Psoas muscle (tissue), 8 donors: ENCODE data around the gene GASK1A. TPM values are rescaled to one million over a fixed set of nuclear protein-coding genes. Genes with fewer than 3 reads are reported as not detected.

ENCODE experiments used
- ATAC-seq, 4 donors: fragments of 200-7000 bp; cut with Tn5 transposase; one replicate each; pipeline ENCODE4 v1.9.1; 2020; ENCODE audit warnings: moderate library complexity in 3 of 4, mild to moderate bottlenecking in 2 of 4
- DNase-seq, 2 donors: peaks; one replicate each; pipeline ENCODE4 v3.0.0-alpha.2; 2020
- H3K27ac ChIP-seq: fragments of 200-600 bp; one replicate; pipeline ENCODE4 v1.8.0; 2022
- H3K27me3 ChIP-seq, 3 donors: fragments of 200-600 bp in 1 of 3; one replicate each; pipeline versions ENCODE4 v1.6.1 to v1.8.0; 2013 to 2022; ENCODE audit warnings: low read length in 2 of 3, mild to moderate bottlenecking in 2 of 3, moderate library complexity in 1 of 3; ENCODE audit not compliant: insufficient read depth in 3 of 3
- H3K36me3 ChIP-seq, 2 donors: fragments of 200-600 bp in 1 of 2; one replicate each; pipeline versions ENCODE4 v1.6.1 to v1.8.0; 2013 to 2022; ENCODE audit warnings: low read depth in 1 of 2, mild to moderate bottlenecking in 1 of 2, moderate library complexity in 1 of 2; ENCODE audit not compliant: insufficient read depth in 1 of 2
- H3K4me1 ChIP-seq: fragments of 200-600 bp; one replicate; pipeline ENCODE4 v1.8.0; 2022
- H3K4me3 ChIP-seq: fragments of 200-600 bp; one replicate; pipeline ENCODE4 v1.8.0; 2022; ENCODE audit warnings: mild to moderate bottlenecking
- H3K9me3 ChIP-seq: fragments of 200-600 bp; one replicate; pipeline ENCODE4 v1.8.0; 2022
- WGBS, 3 donors: extraction: QIAGEN DNeasy Blood & Tissue Kit; methylation state at CpG; one replicate each; pipeline versions ENCODE4 v1.1.6 to v1.1.7; 2013; 5-methylcytosine and 5-hydroxymethylcytosine counted together
- intact Hi-C, 2 donors: fragments of 100-400 bp; cut with DNase I; formaldehyde crosslinking; loops; one replicate each; pipeline versions ENCODE4 v1.11.0 to v1.14.2; 2022
- long read RNA-seq, 2 donors: library from polyadenylated mRNA; unstranded; transcript quantifications; one replicate each; pipeline ENCODE4 v2.0.0, GENCODE V29; 2021
- polyA plus RNA-seq, 3 donors: library from polyadenylated mRNA; stranded (reverse); fragments of 200-250 nt; gene quantifications; one replicate each; pipeline ENCODE4 v1.2.3, GENCODE V29; 2013
- total RNA-seq, 4 donors: library from RNA; stranded (reverse); fragmentation: NEBNext Ultra II Directional in 2 of 4; extraction: Animal tissue kit (Norgen Biotek cat#: 25700) in 2 of 4; gene quantifications; one replicate each; pipeline versions ENCODE4 v1.2.1 to v1.2.4, GENCODE V29; 2021 to 2023
- TF ChIP-seq, protein P1 (sequence below): fragments of 200-600 bp; IDR thresholded peaks from one replicate; pipeline ENCODE4 v1.8.0; 2022; ENCODE audit warnings: antibody characterized with exemption
- donor health status: healthy with polysubstance abuse.
- donor health status: DM: no; HTN: no; CAD: no; lungs with moderate emphysema.
- donor health status: Bipolar disorder and iron deficiency.
- donor health status: healthy.
- donor health status: DM: yes; HTN: yes; CAD: no.
- donor health status: DM: no; HTN: no; CAD: no.
- donor health status: DM: no; HTN: no; CAD: no.
- donor health status: DM: yes; HTN: yes; CAD: no.

The GASK1A gene
- 1 to 10 TPM; 1.5 to 3.7 (median 3.0) TPM for total RNA-seq
- under 1 TPM; 0.40 to 0.62 (median 0.49) TPM for polyA plus RNA-seq
- long read RNA-seq, donor 1: 0 reads
- long read RNA-seq, donor 2, partial matches to known transcripts: 0 of 1 reads
- long read RNA-seq, donor 2, other reads (novel, unspliced or antisense): 0 of 1 reads

DNA sequence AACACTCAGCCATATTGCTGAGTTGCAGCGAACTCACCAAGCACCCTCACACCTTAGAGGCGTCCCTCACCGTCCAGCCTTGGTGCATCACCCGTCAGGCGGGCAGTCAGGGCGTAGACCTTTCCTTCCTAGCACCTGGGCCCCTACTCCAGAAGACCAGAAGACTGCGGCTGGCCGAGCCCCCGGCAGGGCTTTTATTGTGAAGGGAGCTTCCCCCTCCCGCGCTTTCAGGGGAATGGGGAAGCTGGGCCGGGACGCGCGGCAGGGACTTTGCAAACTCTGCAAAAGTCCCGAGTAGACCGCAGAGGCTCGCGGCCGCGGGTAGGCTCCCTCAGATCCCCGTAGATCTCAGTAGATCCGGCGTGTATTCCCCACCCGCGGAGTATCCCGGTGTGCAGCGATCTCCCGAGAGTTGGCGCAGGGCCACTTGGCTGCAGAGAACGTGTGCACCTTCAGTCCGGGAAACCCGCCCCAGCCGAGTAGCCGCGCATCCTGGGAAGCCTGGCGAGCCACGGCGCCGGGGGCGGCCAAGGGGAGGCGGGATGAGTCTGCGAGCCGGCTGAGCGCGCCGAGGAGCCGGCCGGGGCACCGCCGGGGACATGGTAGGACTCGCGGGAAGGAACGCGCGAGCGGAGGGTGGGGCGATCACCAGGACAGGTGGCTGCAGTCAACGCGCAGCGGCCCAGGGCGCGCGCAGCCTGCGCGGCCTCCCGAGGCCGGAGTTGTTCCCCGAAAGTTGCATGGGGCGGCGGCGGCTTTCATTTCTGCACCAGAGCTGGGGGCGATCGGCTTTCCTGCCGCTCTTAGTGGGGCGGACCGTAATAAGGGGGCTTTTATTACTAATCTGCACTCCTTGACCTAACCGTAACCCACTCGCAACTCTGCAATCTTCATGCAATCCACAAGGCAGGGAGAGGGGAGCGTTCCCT, at the start of gene GASK1A:
GASK1A (plus strand) TSS at position 268 of the 929 bp plus-strand sequence; CDS start at position 600, 332 bp downstream.
- Histone ChIP-seq H3K4me3 (peak within 1 kb of the TSS; percentile 74), H3K9me3 (no peaks in the 10 kb centered on the region), H3K36me3 (no peaks in the 10 kb centered on the region), H3K4me1 (no peaks in the 10 kb centered on the region), H3K27me3 (peaks cover 0 to 11% (median 4%) of the 10 kb centered on the region in 3 donors), H3K27ac (no peak within 1 kb of the TSS)
- TF ChIP-seq, protein P1, sequence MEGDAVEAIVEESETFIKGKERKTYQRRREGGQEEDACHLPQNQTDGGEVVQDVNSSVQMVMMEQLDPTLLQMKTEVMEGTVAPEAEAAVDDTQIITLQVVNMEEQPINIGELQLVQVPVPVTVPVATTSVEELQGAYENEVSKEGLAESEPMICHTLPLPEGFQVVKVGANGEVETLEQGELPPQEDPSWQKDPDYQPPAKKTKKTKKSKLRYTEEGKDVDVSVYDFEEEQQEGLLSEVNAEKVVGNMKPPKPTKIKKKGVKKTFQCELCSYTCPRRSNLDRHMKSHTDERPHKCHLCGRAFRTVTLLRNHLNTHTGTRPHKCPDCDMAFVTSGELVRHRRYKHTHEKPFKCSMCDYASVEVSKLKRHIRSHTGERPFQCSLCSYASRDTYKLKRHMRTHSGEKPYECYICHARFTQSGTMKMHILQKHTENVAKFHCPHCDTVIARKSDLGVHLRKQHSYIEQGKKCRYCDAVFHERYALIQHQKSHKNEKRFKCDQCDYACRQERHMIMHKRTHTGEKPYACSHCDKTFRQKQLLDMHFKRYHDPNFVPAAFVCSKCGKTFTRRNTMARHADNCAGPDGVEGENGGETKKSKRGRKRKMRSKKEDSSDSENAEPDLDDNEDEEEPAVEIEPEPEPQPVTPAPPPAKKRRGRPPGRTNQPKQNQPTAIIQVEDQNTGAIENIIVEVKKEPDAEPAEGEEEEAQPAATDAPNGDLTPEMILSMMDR: no peak
- intact Hi-C loops: no loop called here
- ATAC-seq: peak; percentile 74 to 86 (median 80)
- WGBS, 3 donors: 3 to 4% (median 3%) methylated on average over 77 to 80 of the region's 80 CpGs
- peak; percentile 66 to 78 for DNase-seq

DNA sequence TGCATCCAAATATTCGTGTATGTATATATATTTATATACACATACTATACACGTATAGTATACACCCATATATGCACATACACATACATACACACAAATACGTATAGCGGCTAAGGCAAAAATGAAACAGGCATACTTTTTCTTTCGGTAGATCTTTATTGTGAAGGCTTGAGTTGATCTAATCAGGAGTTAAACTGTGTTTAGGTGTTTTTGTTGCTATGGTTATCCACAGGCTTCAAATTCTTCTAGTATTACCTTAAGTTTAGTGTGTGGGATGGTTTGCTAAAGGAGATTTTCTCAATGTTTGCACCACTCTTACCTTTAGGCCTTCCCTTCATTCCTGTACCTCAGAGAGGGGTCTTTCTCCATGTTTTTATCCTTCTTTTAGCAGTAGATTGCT, 45.0 kb upstream of the GASK1A start:
- H3K9me3 ChIP-seq: no peaks in the 10 kb centered on the region
- 86 to 89% (median 86%) methylated on average over 5 of the region's 5 CpGs for WGBS, 3 donors
- ATAC-seq: no peak
- H3K36me3 ChIP-seq: peaks cover under 1 to 4% of the 10 kb centered on the region in 2 donors
- DNase-seq: no peak
- H3K27ac ChIP-seq: no peak overlapping the region
- H3K4me3 ChIP-seq: no peak overlapping the region
- TF ChIP-seq, protein P1: no peak
- H3K4me1 ChIP-seq: no peaks in the 10 kb centered on the region
- peaks cover 0 to 2% (median 0%) of the 10 kb centered on the region in 3 donors for H3K27me3 ChIP-seq
- intact Hi-C loops: no loop called here

DNA sequence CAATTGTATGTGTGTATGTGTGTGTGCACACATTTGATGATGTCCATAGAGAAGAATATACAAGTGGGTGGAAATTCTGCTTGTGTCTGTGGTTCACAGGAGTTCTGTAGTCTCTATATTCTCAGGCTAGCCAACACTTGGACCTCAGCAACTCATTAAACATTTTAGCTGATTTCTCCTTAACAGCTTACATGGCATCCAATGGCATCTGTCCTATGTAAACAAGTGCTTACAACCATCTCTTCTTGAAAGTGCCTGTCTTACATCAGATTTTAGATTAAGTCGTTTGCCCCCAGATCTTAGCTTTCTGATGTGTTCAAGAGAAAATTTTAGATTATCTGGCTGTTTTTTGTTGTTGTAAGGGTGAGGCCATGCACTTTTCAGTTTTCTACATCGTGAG, 44.2 kb upstream of the GASK1A start:
- H3K36me3 ChIP-seq: peaks cover 4% of the 10 kb centered on the region in 2 donors
- DNase-seq (no peak), ATAC-seq (no peak)
- no peak overlapping the region for H3K4me3 ChIP-seq
- intact Hi-C loops: no loop called here
- WGBS, 3 donors: 67 to 75% (median 70%) methylated on average over 2 of the region's 2 CpGs
- H3K9me3 ChIP-seq: no peaks in the 10 kb centered on the region
- TF ChIP-seq, protein P1: no peak
- H3K4me1 ChIP-seq: no peaks in the 10 kb centered on the region
- H3K27me3 ChIP-seq: peaks cover 0 to 2% (median 0%) of the 10 kb centered on the region in 3 donors
- H3K27ac ChIP-seq: no peak overlapping the region

DNA sequence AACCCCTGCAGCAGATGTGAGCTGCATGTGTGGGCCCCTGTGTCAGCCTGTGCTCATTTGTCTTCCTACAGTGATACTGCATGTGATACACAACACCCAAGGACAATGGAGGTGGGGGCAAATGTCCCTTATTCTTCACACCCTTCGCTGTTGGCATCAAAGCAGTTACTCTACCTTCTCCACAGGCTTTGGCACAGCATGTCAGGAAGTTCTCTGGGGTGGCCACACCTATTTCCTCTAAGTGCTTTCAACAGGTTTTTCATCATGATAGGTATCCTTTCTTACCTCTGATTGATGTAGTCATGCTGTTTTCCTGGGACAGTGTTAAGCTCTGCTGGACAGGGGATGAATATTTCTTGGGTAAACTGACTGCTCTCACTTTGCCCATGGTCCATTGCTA, 43.6 kb upstream of the GASK1A start:
- TF ChIP-seq, protein P1: no peak
- peaks cover 0 to 2% (median 0%) of the 10 kb centered on the region in 3 donors for H3K27me3 ChIP-seq
- DNase-seq (no peak), ATAC-seq (no peak)
- no peak overlapping the region for H3K4me3 ChIP-seq
- H3K4me1 ChIP-seq: no peaks in the 10 kb centered on the region
- no peak overlapping the region for H3K27ac ChIP-seq
- peaks cover 4% of the 10 kb centered on the region in 2 donors for H3K36me3 ChIP-seq
- H3K9me3 ChIP-seq: no peaks in the 10 kb centered on the region
- 79 to 96% (median 80%) methylated on average over 1 of the region's 1 CpG for whole genome bisulfite sequencing, 3 donors
- intact Hi-C loops: no loop called here
